Measurements from ENCODE around the gene CYB5R2.

DNA sequence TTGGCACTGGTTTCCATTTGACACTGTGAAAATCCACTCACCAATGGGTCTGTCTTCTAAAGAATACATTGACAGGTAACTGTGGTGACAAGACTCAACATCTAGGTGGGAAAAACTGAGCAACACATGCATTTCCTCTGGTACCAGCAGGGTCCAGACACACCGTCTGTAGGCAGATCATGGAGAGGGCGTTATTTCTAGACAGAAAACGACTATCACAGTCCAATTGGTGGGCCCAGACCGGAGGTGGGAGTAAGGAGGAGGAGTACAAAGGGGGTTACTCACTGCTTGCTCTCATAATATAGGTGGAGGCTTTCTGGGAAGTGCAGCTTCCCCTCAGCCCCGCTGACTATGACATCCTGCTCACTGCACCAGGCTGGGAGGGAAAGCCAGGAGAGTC, 23.1 kb upstream of the CYB5R2 start:
- TF ChIP-seq CTCF (IDR thresholded peaks at IDR 0.05) (no peak), POLR2AphosphoS5 (IDR thresholded peaks at IDR 0.05) (no peak)

Measured in breast epithelium (tissue), 3 donors.